Activated T-cell treated with anti-CD3 and anti-CD28 coated beads, Interleukin-2, amount 50 U/mL, for 1 hour (primary cell): ENCODE measurements around the gene FAM9C.
"Not testable (repeated sequence)": the region's sequence is repeated elsewhere in the genome, so short reads cannot be mapped to it uniquely, and the experiment has no call there.

Experiments used
- DNase-seq: peaks from one replicate; pipeline ENCODE4 v3.0.0-alpha.2; 2020

The FAM9C gene

DNA sequence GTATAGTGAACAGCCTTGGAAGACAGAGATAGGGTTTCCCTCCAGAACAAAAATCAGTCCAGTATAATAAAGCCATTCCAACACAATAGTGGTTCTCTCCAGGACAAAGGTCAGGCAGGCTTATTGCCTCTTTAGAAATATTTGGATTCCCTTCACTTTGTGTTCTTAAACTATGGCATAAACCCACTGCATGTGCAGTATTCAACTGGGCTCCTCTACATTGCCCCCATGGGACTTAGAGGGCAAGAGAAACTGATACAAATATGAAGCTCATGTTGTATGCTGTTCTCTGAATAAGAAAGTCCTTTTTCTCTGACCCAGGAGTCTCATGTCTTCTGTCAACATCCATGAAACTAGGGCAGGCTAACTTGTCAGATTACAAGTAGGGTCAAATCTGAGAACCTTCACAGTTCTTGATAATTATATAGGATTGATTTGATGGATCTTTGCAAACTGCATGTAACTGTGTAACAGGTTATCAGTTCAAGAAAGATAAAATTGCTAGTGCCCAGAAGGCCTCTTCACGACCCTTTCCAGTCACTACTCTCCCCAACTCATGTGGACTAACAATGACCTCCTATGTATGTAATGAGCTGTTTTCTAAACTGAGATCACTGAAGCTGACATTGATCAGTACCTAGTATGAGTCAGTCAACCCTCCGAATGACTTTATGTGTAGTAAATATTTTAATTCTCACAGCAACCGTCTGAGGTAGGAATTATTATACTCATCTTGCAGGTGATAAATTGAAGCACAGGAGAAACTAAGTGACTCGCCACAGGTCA lies 31.9 kb upstream of the FAM9C start:
- no peak for DNase-seq

DNA sequence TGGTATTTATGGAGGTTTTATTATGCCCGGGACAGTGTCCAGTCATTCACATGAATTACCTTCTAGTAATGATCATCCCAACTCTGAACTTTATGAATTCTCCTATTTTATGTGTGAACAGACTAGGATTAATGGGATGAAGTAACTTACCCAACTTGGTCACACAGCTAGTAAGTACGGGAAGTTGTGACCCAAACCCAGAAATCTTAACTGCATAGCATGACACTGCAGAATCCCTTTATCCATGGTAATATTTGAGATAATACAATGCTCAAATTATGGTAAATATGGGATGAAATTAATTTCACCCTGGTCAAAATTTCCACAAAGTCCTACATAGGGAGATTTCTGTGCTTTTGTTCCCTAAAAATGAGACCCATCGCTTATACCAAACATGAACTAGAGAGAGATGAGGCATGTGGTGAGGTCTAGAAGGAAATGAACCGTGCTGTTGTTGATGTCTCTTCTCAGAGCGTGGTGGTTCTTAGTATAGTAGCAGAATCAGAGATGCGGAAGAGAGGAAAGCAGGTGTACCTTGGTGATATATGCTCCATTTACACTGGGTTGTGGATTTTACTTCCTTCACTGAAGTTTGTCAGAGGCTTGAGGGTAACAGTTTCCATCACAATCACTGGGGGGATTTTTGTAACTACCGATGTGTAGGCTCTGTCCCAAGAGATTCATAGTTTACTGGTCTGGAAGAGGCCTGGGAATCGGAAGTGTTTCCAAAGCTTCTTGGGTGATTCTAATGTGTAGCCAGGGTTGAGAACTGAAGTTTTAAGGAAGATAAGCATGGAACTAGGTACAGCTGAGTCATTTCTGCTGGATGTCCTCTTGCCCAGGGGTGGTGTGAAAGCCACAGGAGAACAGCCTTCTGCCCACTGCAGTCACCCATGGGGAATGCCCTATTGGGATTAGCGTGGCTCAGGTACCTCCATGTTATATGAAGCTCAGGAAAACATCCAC lies 30.2 kb upstream of the FAM9C start:
- no peak for DNase-seq

DNA sequence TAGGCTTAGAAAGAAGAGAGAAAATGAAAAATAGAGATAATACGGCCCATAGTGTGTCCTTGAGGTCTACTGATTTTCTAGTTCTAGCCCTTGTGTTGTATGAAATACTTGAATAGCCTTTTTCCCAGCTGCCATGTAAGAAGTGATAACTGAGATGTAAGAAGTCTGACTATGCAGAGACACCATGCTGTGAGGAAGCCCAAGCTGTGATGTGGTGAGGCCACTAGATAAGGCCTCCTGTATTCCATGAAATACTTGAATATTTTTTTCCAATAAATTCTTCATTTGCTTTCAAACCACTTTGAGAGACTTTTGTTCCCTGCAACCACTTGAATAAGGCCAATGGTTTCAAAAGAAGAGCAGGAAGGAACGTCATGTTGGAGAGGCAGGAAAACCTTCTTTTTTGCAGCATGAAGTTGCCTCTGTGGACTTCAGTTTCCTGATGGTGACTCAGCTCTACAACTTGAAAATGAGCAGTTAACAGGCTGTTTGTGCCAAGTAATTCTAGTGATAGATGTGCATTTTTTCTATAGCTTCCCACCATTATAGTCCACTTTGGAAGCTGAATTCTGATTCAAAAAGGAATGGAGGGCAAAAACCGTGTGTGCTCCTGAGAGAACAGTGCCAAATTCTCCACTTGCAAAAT lies 25.5 kb upstream of the FAM9C start:
- no peak for DNase-seq

GRCh38 chrX:13068651-13069050 lies 24.2 kb upstream of the FAM9C start:
- DNase-seq = no peak

- DNase-seq = no peak
Observed at GRCh38 chrX:13067773-13068172, 23.4 kb upstream of the FAM9C start.

- DNase-seq = no peak
Observed at GRCh38 chrX:13066391-13066790, 22.0 kb upstream of the FAM9C start.

DNA sequence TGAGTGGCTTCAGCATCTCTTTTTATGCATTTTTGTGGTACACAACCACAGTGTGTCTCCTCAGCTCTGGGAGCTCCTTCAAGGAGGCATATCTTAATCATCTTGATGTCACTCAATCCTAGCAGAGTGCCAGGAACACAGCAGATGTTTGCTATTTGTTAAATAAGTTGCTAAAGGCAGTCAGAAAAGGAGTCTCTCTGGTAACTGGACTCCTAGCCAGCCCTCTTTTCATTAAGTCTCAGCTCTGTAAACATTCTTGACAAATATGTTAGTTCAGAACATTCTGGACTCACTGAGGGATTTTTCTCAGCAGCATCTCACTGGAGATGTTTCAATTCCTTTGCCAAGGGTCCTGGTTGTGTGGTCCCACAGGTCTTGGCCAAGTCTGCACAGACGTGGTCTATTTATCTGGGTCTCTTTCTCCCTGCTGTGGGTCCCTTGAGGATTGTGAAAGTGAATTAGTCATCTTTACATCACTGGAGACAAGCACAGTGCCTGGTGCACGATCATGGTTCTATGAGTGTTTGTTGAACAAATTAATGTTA lies 20.3 kb upstream of the FAM9C start:
- no peak for DNase-seq

GRCh38 chrX:13063124-13063523 lies 18.7 kb upstream of the FAM9C start:
- DNase-seq = not testable (repeated sequence)

GRCh38 chrX:13062331-13062730 lies 17.9 kb upstream of the FAM9C start:
- DNase-seq = not testable (repeated sequence)

DNA sequence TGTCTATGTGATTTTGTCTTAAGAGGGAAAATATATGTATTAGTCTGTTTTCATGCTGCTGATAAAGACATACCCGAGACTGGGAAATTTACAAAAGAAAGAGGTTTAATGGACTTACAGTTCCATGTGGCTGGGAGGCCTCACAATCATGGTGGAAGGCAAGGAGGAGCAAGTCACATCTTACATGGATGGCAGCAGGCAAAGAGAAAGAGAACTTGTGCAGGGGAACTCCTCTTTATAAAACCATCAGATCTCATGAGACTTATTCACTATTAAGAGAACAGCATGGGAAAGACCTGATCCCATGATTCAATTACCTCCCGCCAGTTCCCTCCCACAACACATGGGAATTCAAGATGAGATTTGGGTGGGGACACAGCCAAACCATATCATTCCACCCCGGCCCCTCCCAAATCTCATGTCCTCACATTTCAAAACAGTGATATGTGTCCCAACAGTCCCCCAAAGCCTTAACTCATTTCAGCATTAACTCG lies 16.8 kb upstream of the FAM9C start:
- not testable (repeated sequence) for DNase-seq

DNA sequence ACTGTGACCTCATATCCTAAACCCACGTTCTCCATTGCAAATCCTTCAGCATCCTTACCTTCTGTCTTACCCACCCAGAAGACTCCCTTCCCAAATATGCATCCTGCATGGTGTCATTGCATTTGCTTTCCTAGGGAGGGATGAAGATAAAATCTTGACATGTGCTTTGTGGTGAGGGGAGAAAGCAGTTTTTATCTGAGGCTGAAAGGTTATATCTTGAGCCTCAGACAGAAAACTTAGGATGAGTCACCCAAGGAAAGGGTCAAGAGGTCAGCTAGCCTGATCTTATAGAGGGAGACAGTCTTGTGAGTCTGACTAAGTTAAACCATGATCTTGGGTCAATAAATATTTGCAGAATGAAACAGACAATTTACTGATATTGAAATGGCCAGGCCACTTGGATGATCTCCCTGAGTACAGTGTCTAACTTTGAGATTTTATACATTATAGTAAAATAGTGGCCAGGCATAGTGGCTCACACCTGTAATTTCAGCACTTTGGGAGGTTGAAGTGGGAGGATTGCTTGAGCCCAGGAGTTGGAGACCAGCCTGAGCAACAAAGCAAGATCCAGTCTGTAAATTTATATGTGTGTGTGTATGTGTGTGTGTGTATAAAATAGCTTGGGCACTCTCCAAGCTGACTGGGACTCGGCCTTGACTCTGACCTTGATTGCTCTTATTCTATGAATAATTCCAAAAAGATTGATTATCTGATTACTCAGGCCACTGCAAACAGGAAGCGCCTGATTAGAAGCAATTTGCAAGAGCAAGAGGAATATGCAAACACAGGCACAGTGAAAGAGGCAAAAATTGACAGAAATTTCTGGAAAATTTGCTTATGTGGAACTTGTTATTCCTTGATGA lies 15.4 kb upstream of the FAM9C start:
- DNase-seq = no peak

- no peak for DNase-seq
Observed at GRCh38 chrX:13055486-13055885, 11.1 kb upstream of the FAM9C start.

GRCh38 chrX:13053171-13053570 lies 8.8 kb upstream of the FAM9C start:
- no peak for DNase-seq

- DNase-seq = no peak
Observed at GRCh38 chrX:13051529-13052172, 7.2 kb upstream of the FAM9C start.

DNA sequence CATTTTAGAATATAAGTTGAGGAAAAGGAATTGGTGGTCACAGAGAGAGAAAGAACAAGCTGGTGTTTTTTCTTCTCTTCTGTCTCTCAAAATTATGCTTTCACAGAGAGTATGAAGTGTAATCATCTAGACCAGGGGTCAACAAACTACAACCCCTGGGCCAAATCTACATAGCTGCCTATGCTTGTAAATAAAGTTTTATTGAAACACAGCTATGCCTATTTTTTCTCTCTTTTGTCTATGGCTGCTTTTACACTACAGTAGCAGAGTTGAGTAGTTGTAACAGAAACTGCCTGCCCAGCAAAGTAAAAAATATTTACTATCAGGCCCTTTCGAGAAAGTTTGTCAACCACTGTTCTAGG lies 6.7 kb upstream of the FAM9C start:
- DNase-seq = no peak

- DNase-seq = no peak
Observed at GRCh38 chrX:13050151-13050550, 5.7 kb upstream of the FAM9C start.

DNA sequence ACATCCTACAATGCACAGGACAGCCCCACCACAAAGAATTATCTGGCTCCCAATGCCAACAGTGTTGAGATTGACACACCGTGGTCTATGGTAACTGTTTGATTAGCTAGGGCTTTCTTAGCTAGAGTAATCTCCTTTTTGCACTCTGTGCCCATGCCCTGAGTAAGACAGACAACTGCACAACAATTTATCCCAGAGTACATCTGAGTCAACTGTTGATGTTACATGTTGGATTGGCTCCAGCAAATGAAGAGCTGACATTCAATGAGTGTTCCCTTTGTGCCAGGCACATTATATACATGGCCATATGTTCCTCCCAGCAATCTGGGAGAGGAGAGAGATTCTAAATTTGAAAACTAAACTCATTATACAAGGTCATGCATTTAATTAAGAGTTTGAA lies 3.9 kb upstream of the FAM9C start:
- DNase-seq = no peak

- DNase-seq = no peak
Observed at GRCh38 chrX:13047759-13048158, 3.3 kb upstream of the FAM9C start.

DNA sequence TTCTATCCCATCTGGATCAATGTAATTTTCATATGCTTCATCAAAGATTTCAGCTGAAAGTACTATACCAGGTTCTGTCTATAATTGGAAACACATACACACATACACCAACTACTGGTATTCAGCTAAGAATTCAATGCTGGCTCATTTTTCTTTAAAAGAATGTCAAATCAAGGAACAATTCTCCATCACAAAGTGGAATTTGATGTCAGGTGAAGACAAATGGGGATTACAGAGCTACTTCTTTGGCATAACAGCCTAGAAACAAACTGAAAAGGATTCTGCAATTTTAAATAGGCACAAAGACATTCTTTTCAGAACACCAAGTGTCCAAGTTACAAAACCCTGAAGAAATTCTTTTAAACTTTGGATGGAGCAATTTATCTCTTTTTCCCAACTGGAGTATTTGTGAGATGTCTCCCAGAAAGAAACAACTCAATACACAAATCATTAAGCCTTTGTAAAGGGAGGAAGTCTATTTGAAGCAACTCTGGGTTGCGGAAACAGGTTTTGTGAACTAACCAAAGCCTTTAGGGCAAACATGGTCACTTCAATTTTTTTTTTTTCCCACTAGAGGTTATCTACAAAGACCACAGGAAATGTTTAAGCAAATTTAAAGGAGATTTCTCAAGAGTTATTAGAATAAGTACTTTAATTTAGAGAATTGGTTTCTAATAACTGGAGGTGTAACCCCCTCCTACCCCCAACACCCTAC lies 1.9 kb upstream of the FAM9C start:
- DNase-seq = no peak

DNA sequence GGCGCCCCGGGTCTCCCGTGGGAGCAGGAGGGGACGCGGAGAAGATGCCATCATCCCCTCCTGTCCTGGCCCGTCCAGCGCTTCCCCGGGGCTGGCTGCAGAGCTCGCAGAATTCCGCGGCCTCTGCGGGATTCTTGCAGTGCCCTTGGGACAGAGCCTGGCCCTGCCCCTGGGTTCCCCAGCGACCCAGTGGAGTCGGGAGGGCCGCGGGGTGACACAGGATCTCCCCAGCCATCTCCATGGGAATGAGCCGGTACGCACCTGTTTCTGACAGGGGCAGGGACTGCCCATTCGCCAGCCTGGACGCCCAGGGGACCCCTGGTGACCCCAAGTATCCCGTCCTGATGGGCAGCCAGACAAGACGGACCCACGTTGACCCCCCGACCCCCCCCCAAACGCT lies 482 bp downstream of the FAM9C start:
- no peak for DNase-seq

DNA sequence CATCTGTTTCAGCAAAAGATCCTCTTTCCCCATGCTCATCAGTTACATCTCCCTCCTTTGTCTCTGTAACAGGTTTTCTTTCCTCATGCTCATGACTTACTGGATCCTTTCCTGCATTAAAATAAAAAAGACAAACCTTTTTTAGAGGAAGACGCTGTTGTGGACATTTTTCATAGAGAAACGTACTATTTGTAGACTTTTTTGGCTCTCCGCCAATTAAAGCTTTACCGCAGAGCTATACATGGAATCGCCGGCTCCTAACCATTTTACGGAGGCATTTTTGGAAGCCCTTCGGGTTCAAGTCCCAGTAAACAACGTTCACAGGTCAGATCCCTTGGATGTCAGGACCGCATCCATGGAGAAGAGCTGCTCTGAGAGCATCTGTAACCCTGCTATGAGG lies 1.3 kb downstream of the FAM9C start:
- DNase-seq = no peak
